ENCODE measurements around the gene C10orf143. TPM values are rescaled to one million over a fixed set of nuclear protein-coding genes. Genes with fewer than 3 reads are reported as not detected.

The C10orf143 gene
- total RNA-seq, 1 experiment from 2014 or later: 1.6 TPM

- ChIA-PET POLR2A (no interaction called here), CTCF (interaction anchor here (1.0 to 2.2 kb wide), 3 partner anchors 27 to 217 kb away, joined by 3 to 5 read pairs (median 5); no protein-coding TSS in a partner anchor)
- no peaks in the 10 kb centered on the region for H3K36me3 Mint-ChIP-seq
- H3K4me1 Mint-ChIP-seq: peaks cover 22% of the 10 kb centered on the region
- ATAC-seq: peak; percentile 55
- H3K27ac Mint-ChIP-seq: peak overlapping the region; percentile 69
- DNase-seq (ENCODE audit: low spot score): peak; percentile 87
- H3K27me3 Mint-ChIP-seq (ENCODE audit: low read depth): peaks cover 7% of the 10 kb centered on the region; the same call in 1 of the 2 replicates
- peak overlapping the region; percentile 68 for H3K4me3 Mint-ChIP-seq
- no peaks in the 10 kb centered on the region for H3K9me3 Mint-ChIP-seq
- TF ChIP-seq PREB (CRISPR knock-in tag; IDR thresholded peaks at IDR 0.05; ENCODE audit: borderline replicate concordance) (no peak), CBFB (CRISPR knock-in tag; IDR thresholded peaks at IDR 0.05; ENCODE audit: low read depth) (0 out of 2 replicates have a peak, but pooled peaks have one; percentile 35), TEAD1 (CRISPR knock-in tag; IDR thresholded peaks at IDR 0.05) (0 out of 2 replicates have a peak, but pooled peaks have one; percentile 34), FOXK1 (CRISPR knock-in tag; IDR thresholded peaks at IDR 0.05) (no peak), USF2 (CRISPR knock-in tag; IDR thresholded peaks at IDR 0.05) (no peak), ZNF232 (CRISPR knock-in tag; IDR thresholded peaks at IDR 0.05) (no peak; the same call in 1 of the 2 replicates), GTF2I (CRISPR knock-in tag; conservative IDR thresholded peaks at IDR 0.05) (no peak), SP1 (CRISPR knock-in tag; conservative IDR thresholded peaks at IDR 0.05) (peak; percentile 36; the same call in 1 of the 2 replicates), TP53 (CRISPR knock-in tag; IDR thresholded peaks at IDR 0.05) (no peak), ZNF219 (CRISPR knock-in tag; IDR thresholded peaks at IDR 0.05; ENCODE audit: borderline replicate concordance) (no peak), SMAD4 (CRISPR knock-in tag; IDR thresholded peaks at IDR 0.05) (no peak), ZBTB21 (CRISPR knock-in tag; IDR thresholded peaks at IDR 0.05; ENCODE audit: borderline replicate concordance) (no peak), IRF2 (CRISPR knock-in tag; IDR thresholded peaks at IDR 0.05; ENCODE audit: borderline replicate concordance, low read depth) (no peak), MAX (CRISPR knock-in tag; IDR thresholded peaks at IDR 0.05) (no peak), FOXJ3 (CRISPR knock-in tag; IDR thresholded peaks at IDR 0.05; ENCODE audit: borderline replicate concordance) (no peak)
- TF ChIP-seq, protein P1, sequence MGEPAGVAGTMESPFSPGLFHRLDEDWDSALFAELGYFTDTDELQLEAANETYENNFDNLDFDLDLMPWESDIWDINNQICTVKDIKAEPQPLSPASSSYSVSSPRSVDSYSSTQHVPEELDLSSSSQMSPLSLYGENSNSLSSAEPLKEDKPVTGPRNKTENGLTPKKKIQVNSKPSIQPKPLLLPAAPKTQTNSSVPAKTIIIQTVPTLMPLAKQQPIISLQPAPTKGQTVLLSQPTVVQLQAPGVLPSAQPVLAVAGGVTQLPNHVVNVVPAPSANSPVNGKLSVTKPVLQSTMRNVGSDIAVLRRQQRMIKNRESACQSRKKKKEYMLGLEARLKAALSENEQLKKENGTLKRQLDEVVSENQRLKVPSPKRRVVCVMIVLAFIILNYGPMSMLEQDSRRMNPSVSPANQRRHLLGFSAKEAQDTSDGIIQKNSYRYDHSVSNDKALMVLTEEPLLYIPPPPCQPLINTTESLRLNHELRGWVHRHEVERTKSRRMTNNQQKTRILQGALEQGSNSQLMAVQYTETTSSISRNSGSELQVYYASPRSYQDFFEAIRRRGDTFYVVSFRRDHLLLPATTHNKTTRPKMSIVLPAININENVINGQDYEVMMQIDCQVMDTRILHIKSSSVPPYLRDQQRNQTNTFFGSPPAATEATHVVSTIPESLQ (CRISPR knock-in tag; IDR thresholded peaks at IDR 0.05): no peak
- TF ChIP-seq, protein P2, sequence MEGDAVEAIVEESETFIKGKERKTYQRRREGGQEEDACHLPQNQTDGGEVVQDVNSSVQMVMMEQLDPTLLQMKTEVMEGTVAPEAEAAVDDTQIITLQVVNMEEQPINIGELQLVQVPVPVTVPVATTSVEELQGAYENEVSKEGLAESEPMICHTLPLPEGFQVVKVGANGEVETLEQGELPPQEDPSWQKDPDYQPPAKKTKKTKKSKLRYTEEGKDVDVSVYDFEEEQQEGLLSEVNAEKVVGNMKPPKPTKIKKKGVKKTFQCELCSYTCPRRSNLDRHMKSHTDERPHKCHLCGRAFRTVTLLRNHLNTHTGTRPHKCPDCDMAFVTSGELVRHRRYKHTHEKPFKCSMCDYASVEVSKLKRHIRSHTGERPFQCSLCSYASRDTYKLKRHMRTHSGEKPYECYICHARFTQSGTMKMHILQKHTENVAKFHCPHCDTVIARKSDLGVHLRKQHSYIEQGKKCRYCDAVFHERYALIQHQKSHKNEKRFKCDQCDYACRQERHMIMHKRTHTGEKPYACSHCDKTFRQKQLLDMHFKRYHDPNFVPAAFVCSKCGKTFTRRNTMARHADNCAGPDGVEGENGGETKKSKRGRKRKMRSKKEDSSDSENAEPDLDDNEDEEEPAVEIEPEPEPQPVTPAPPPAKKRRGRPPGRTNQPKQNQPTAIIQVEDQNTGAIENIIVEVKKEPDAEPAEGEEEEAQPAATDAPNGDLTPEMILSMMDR (IDR thresholded peaks at IDR 0.05): no peak
- TF ChIP-seq, protein P3, sequence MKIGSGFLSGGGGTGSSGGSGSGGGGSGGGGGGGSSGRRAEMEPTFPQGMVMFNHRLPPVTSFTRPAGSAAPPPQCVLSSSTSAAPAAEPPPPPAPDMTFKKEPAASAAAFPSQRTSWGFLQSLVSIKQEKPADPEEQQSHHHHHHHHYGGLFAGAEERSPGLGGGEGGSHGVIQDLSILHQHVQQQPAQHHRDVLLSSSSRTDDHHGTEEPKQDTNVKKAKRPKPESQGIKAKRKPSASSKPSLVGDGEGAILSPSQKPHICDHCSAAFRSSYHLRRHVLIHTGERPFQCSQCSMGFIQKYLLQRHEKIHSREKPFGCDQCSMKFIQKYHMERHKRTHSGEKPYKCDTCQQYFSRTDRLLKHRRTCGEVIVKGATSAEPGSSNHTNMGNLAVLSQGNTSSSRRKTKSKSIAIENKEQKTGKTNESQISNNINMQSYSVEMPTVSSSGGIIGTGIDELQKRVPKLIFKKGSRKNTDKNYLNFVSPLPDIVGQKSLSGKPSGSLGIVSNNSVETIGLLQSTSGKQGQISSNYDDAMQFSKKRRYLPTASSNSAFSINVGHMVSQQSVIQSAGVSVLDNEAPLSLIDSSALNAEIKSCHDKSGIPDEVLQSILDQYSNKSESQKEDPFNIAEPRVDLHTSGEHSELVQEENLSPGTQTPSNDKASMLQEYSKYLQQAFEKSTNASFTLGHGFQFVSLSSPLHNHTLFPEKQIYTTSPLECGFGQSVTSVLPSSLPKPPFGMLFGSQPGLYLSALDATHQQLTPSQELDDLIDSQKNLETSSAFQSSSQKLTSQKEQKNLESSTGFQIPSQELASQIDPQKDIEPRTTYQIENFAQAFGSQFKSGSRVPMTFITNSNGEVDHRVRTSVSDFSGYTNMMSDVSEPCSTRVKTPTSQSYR (CRISPR knock-in tag; IDR thresholded peaks at IDR 0.05): 0 out of 2 replicates have a peak, but pooled peaks have one; percentile 25
- TF ChIP-seq, protein P4, sequence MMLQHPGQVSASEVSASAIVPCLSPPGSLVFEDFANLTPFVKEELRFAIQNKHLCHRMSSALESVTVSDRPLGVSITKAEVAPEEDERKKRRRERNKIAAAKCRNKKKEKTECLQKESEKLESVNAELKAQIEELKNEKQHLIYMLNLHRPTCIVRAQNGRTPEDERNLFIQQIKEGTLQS (CRISPR knock-in tag; conservative IDR thresholded peaks at IDR 0.05): no peak
- TF ChIP-seq, protein P5, sequence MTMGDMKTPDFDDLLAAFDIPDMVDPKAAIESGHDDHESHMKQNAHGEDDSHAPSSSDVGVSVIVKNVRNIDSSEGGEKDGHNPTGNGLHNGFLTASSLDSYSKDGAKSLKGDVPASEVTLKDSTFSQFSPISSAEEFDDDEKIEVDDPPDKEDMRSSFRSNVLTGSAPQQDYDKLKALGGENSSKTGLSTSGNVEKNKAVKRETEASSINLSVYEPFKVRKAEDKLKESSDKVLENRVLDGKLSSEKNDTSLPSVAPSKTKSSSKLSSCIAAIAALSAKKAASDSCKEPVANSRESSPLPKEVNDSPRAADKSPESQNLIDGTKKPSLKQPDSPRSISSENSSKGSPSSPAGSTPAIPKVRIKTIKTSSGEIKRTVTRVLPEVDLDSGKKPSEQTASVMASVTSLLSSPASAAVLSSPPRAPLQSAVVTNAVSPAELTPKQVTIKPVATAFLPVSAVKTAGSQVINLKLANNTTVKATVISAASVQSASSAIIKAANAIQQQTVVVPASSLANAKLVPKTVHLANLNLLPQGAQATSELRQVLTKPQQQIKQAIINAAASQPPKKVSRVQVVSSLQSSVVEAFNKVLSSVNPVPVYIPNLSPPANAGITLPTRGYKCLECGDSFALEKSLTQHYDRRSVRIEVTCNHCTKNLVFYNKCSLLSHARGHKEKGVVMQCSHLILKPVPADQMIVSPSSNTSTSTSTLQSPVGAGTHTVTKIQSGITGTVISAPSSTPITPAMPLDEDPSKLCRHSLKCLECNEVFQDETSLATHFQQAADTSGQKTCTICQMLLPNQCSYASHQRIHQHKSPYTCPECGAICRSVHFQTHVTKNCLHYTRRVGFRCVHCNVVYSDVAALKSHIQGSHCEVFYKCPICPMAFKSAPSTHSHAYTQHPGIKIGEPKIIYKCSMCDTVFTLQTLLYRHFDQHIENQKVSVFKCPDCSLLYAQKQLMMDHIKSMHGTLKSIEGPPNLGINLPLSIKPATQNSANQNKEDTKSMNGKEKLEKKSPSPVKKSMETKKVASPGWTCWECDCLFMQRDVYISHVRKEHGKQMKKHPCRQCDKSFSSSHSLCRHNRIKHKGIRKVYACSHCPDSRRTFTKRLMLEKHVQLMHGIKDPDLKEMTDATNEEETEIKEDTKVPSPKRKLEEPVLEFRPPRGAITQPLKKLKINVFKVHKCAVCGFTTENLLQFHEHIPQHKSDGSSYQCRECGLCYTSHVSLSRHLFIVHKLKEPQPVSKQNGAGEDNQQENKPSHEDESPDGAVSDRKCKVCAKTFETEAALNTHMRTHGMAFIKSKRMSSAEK (CRISPR knock-in tag; IDR thresholded peaks at IDR 0.05; ENCODE audit: borderline replicate concordance): no peak
- TF ChIP-seq, protein P6, sequence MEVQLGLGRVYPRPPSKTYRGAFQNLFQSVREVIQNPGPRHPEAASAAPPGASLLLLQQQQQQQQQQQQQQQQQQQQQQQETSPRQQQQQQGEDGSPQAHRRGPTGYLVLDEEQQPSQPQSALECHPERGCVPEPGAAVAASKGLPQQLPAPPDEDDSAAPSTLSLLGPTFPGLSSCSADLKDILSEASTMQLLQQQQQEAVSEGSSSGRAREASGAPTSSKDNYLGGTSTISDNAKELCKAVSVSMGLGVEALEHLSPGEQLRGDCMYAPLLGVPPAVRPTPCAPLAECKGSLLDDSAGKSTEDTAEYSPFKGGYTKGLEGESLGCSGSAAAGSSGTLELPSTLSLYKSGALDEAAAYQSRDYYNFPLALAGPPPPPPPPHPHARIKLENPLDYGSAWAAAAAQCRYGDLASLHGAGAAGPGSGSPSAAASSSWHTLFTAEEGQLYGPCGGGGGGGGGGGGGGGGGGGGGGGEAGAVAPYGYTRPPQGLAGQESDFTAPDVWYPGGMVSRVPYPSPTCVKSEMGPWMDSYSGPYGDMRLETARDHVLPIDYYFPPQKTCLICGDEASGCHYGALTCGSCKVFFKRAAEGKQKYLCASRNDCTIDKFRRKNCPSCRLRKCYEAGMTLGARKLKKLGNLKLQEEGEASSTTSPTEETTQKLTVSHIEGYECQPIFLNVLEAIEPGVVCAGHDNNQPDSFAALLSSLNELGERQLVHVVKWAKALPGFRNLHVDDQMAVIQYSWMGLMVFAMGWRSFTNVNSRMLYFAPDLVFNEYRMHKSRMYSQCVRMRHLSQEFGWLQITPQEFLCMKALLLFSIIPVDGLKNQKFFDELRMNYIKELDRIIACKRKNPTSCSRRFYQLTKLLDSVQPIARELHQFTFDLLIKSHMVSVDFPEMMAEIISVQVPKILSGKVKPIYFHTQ (CRISPR knock-in tag; IDR thresholded peaks at IDR 0.05): no peak
These were observed 4.9 kb downstream of the C10orf143 start for GRCh38 chr10:130105724-130106123.

Measured in WTC11 (cell line).